GM12864 (cell line): ENCODE data around the gene PPAN.

ENCODE experiments used
- DNase-seq: peaks from one replicate; pipeline ENCODE4 v3.0.0-alpha.2; 2011; ENCODE audit warnings: low read depth
- H3K4me3 ChIP-seq: 2 replicates; pipeline ENCODE4 v1.5.1; 2011; ENCODE audit warnings: mild to moderate bottlenecking, low read depth, low read length, control low read depth
- TF ChIP-seq, protein P1 (sequence below): IDR thresholded peaks from 2 replicates; pipeline ENCODE4 v1.5.1; 2011; ENCODE audit warnings: low read depth, mild to moderate bottlenecking, moderate library complexity, low read length, control low read depth, inconsistent platforms; ENCODE audit errors: missing control alignments

PPAN gene

DNA sequence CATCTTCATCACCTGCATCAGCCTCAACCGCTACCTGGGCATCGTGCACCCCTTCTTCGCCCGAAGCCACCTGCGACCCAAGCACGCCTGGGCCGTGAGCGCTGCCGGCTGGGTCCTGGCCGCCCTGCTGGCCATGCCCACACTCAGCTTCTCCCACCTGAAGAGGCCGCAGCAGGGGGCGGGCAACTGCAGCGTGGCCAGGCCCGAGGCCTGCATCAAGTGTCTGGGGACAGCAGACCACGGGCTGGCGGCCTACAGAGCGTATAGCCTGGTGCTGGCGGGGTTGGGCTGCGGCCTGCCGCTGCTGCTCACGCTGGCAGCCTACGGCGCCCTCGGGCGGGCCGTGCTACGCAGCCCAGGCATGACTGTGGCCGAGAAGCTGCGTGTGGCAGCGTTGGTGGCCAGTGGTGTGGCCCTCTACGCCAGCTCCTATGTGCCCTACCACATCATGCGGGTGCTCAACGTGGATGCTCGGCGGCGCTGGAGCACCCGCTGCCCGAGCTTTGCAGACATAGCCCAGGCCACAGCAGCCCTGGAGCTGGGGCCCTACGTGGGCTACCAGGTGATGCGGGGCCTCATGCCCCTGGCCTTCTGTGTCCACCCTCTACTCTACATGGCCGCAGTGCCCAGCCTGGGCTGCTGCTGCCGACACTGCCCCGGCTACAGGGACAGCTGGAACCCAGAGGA, 7.9 kb downstream of the PPAN start:
- TF ChIP-seq, protein P1, sequence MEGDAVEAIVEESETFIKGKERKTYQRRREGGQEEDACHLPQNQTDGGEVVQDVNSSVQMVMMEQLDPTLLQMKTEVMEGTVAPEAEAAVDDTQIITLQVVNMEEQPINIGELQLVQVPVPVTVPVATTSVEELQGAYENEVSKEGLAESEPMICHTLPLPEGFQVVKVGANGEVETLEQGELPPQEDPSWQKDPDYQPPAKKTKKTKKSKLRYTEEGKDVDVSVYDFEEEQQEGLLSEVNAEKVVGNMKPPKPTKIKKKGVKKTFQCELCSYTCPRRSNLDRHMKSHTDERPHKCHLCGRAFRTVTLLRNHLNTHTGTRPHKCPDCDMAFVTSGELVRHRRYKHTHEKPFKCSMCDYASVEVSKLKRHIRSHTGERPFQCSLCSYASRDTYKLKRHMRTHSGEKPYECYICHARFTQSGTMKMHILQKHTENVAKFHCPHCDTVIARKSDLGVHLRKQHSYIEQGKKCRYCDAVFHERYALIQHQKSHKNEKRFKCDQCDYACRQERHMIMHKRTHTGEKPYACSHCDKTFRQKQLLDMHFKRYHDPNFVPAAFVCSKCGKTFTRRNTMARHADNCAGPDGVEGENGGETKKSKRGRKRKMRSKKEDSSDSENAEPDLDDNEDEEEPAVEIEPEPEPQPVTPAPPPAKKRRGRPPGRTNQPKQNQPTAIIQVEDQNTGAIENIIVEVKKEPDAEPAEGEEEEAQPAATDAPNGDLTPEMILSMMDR = no peak
- H3K4me3 ChIP-seq = no peak overlapping the region
- DNase-seq = no peak

DNA sequence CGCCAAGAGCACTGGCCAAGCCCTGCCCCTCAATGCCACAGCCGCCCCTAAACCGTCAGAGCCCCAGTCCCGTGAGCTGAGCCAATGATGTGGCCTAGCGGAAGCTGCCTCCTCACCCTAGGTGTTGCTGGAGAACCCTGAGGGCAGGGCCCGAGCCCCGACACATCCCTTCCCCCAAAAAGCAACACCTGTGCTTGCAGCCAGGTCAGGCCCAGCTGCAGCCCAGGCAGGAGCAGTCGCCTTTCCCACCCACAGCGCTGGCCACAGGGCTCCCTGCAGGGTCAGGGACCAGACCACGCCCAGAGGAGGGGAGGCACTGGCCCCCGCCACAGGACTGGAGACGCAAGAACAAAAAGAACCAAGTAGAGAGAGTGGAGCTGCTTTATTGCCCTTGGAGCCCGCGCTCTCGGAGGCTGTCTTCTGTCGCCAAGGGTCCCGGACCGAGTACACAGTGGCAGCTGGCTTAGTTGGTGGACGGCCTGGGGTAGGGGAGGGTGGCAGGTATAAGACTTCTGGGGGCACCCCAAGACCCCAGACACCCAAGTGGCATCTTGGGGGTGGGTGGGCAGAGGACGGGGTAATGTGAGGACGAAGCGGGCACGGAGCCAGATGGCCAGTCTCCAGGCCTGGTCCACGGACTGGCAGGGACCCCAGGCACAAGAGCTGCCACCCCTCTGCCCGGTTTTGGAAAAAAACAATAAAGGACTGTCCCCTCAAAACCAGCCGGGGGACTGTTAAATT, 8.7 kb downstream of the PPAN start:
- TF ChIP-seq, protein P1 = no peak
- no peak for DNase-seq

DNA sequence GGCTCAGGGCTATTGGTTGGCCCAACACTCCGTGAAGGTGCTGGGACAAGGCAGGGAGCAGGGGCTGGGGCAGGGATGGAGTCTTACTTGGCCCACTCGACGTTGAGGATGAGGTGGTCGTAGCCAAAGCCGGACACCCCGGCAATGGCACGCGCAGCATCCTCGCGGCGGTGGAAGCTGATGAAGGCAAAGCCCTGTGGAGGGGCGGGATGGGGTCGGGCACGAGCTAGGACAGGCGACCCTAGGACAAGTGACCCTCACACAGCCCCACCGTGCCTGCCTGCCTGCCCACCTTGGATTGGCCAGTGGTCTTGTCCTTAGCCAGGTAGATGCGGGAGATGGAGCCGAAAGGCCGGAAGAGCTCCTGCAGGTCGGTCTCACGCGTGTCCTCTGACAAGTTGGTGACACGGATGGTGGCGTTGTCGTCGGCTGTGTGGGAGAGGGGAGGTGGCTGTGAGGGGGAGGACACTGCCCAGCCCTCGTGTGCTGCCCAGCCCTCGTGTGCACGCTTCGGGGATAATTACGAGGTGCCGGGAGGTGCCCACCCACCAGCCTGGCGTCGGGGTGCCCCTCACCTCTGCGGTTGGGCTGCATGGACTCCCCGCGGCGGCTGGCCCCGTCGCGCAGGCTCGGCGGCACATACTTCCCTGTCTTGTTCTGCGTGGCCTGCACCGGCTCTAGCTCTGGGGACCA, 9.4 kb downstream of the PPAN start:
- no peak for DNase-seq
- TF ChIP-seq, protein P1 = no peak
- H3K4me3 ChIP-seq = no peak overlapping the region

More for the DNA sequence above, 8.7 kb downstream of the PPAN start:
- H3K4me3 ChIP-seq = no peak overlapping the region

DNA sequence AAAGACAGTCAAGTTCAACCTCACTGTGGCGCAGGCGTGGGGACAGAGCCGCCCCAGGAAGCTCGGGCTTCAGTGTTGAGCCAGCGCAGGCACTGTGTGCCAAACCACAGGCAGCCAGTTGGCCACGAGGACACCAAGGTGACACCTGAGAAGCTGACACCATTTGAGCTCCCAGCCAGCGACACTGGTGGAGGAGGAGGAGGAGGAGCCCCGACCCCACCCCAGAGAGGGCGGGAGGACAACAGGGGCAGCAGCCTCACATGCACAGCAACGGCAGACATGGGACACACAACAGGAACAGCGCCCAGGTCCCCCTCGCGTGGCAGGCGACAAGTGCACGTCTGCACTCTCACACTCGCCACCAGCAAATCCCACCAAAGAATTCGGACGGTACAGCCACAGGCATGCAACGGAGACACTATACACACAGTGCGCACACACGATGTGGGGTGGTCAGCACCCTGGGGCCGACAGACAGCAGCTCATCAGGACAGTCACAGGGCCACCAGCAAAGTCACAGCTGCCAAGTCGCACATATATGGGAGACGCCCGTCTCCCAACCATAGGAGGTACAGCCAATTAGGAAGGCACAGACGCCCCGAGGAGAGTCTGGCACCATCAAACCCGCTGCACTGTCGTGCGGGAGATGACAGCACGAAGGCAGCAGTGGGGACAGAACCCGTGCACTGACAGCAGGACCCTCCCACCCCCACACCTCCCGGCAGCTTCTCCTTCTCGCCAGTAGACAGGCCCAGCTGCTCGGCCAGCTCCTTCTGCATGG, 10.1 kb downstream of the PPAN start:
- no peak overlapping the region for H3K4me3 ChIP-seq
- TF ChIP-seq, protein P1 = no peak
- no peak for DNase-seq

DNA sequence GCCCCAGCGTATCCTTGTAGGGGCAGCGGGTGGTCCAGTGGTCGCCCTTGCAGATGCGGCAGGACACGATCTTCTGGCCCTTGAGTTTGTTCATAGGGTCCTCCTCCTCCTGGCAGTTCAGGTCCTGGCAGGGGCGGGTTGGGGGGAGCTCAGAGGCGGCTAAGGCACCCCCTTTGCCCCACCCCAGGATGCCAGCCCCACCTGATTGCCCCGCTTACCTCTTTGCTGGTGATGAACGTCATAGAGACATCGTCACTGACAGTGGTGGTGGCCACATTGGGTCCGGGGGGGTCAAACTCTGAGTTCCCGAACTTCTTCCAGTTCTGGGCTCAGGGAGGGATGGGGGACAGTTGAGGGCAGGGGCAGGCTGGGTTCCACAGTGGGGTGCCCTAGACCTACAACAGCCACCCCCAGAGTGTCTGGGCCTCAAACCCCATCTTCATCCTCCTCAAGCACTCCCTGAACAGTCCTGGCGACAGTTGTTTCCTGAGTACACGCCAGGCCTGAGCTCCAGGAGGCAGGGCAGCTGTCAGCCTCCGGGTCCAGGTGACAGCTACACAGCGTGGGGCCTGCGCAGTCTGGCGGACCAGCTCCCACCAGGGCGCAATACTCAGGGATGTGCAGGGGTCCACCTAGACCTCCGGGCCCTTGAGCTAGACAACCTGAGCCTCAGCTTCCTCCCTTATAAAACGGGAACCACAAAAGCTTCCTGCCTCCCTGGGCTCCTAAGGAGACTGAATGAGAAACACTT, 10.9 kb downstream of the PPAN start:
- no peak for DNase-seq
- H3K4me3 ChIP-seq = no peak overlapping the region

More for the DNA sequence above, 10.9 kb downstream of the PPAN start:
- TF ChIP-seq, protein P1 = no peak
